Mucosa of gallbladder (tissue), 1 donor: ENCODE measurements around the gene SP7. TPM values are rescaled to one million over a fixed set of nuclear protein-coding genes. Genes with fewer than 3 reads are reported as not detected.
"Not testable (repeated sequence)": the region's sequence is repeated elsewhere in the genome, so short reads cannot be mapped to it uniquely, and the experiment has no call there.

Source experiments
- DNase-seq: peaks from one replicate; pipeline ENCODE4 v3.0.0-alpha.2; 2020; ENCODE audit warnings: low spot score
- total RNA-seq: library from RNA; stranded (reverse); gene quantifications from one replicate; pipeline ENCODE4 v1.2.1, GENCODE V29; 2021
- donor health status: DM: no; HTN: no; CAD: no.

SP7 gene
- total RNA-seq, 1 donor from 2014 or later = not detected

- no peak for DNase-seq
Measured at GRCh38 chr12:53320352-53321195, 15.6 kb downstream of the SP7 start.

GRCh38 chr12:53313996-53314395, 22.2 kb downstream of the SP7 start:
- no peak for DNase-seq

GRCh38 chr12:53308276-53308675, 27.9 kb downstream of the SP7 start:
- DNase-seq = no peak

- DNase-seq = no peak
Measured at GRCh38 chr12:53306826-53307225, 29.3 kb downstream of the SP7 start.

- DNase-seq = no peak
Measured at GRCh38 chr12:53302903-53303302, 33.3 kb downstream of the SP7 start.

GRCh38 chr12:53300187-53300586, 36.0 kb downstream of the SP7 start:
- DNase-seq = no peak

- DNase-seq = peak; percentile 91
Measured at GRCh38 chr12:53299454-53300180, 36.5 kb downstream of the SP7 start, which contains the start of gene MYG1. Gene MYG1 (plus strand): TSS chr12:53299695. CDS start chr12:53299738, 43 bp downstream.

- DNase-seq = no peak
Measured at GRCh38 chr12:53299101-53299453, 37.1 kb downstream of the SP7 start.

GRCh38 chr12:53298164-53298563, 38.0 kb downstream of the SP7 start:
- no peak for DNase-seq

GRCh38 chr12:53297106-53297505, 39.0 kb downstream of the SP7 start:
- not testable (repeated sequence) for DNase-seq

GRCh38 chr12:53295891-53296219, 40.3 kb downstream of the SP7 start:
- DNase-seq = no peak

GRCh38 chr12:53295070-53295890, 40.9 kb downstream of the SP7 start, which contains the start of gene PFDN5:
Gene PFDN5 (plus strand): TSS chr12:53295542. CDS start chr12:53295568, 26 bp downstream.
- peak; percentile 91 for DNase-seq

GRCh38 chr12:53292426-53292825, 43.7 kb downstream of the SP7 start:
- no peak for DNase-seq

- no peak for DNase-seq
Measured at GRCh38 chr12:53290661-53291060, 45.5 kb downstream of the SP7 start.

- no peak for DNase-seq
Measured at GRCh38 chr12:53289891-53290290, 46.3 kb downstream of the SP7 start.

GRCh38 chr12:53288322-53288721, 47.8 kb downstream of the SP7 start:
- DNase-seq = no peak

GRCh38 chr12:53287741-53288216, 48.4 kb downstream of the SP7 start:
- peak; percentile 71 for DNase-seq

GRCh38 chr12:53286448-53286847, 49.7 kb downstream of the SP7 start:
- no peak for DNase-seq

GRCh38 chr12:53279888-53280498, 56.2 kb downstream of the SP7 start:
- no peak for DNase-seq

- DNase-seq = no peak
Measured at GRCh38 chr12:53279283-53279869, 56.8 kb downstream of the SP7 start.

- no peak for DNase-seq
Measured at GRCh38 chr12:53277981-53278380, 58.2 kb downstream of the SP7 start.
